ENCODE results near the gene OTUB2.

DNA sequence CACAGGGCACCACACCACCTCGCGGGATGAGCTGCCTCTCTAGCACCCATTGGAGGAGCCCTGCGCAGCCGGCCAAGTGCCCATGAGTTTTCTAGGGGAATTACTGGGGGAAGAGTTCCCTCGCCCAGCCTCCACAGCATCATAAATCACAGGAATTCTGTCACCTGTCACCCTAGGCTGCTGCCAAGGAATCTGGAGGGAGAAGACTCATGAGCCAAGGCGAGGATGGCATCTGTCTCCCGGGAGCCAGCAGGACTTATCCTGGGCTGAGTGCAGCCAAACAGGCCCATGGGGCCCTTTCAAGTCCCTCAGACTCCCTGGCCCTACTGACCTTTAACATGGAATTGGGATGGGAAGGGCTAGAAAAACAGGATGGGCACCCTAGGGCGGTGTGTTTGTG, 7.8 kb upstream of the OTUB2 start:
- TF ChIP-seq, protein P1, sequence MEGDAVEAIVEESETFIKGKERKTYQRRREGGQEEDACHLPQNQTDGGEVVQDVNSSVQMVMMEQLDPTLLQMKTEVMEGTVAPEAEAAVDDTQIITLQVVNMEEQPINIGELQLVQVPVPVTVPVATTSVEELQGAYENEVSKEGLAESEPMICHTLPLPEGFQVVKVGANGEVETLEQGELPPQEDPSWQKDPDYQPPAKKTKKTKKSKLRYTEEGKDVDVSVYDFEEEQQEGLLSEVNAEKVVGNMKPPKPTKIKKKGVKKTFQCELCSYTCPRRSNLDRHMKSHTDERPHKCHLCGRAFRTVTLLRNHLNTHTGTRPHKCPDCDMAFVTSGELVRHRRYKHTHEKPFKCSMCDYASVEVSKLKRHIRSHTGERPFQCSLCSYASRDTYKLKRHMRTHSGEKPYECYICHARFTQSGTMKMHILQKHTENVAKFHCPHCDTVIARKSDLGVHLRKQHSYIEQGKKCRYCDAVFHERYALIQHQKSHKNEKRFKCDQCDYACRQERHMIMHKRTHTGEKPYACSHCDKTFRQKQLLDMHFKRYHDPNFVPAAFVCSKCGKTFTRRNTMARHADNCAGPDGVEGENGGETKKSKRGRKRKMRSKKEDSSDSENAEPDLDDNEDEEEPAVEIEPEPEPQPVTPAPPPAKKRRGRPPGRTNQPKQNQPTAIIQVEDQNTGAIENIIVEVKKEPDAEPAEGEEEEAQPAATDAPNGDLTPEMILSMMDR (conservative IDR thresholded peaks at IDR 0.05; ENCODE audit: low read length), result no peak
- TF ChIP-seq EZH2phosphoT487 (IDR thresholded peaks at IDR 0.05; ENCODE audit: borderline replicate concordance, low read depth, low read length), result no peak
